ENCODE data around the gene DNAH3.
A peak's percentile ranks its signal among the peaks of the same experiment; 100 is the strongest.

The DNAH3 gene

GRCh38 chr16:20931066-20931600, 219.5 kb downstream of the DNAH3 start:
- no peak for DNase-seq

DNA sequence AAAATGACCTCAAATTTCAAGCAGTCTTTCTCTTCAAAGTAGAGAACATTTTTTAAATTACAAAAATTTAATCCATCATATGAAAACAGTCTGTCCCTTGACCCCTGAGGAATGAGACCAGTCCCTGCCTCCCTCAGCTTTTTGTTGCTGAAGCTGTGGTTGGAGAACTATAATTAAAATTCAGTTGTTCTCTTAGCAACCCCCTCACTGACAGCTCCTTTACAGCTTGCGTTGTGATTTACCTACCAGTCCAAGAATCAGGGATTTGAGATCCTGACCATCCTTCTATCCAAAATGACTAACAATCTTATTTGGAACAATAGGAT, 220.3 kb downstream of the DNAH3 start:
- DNase-seq, result no peak

GRCh38 chr16:20929676-20930364, 220.8 kb downstream of the DNAH3 start:
- DNase-seq, result peak; percentile 35

DNA sequence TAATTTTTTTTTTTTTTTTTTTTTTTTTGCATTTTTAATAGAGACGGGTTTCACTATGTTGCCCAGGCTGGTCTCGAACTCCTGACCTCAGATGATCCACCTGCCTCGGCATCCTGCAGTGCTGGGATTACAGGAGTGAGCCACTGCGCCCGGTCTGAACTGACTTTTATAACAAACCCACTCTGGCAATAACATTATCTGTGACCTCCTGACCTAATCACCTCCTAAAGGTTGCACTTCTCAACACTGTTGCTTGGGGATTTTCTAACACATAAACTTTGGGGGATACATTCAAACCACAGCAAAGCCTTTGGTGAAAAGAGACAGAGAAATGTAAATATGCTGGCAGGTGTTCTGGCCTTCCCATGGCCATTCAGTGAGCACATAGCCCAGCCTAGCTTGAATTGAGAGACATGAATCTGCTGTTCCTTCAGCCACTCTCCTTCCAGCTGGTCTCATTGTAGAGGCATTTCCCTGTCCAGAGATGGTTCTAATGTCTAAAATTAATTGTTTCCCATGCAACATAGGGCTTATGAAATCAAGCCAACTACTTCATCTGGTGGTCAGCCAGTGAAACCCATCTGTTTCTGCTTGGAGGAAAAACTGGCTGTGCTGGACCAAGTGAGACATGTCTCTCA, 221.8 kb downstream of the DNAH3 start:
- DNase-seq, result no peak

DNA sequence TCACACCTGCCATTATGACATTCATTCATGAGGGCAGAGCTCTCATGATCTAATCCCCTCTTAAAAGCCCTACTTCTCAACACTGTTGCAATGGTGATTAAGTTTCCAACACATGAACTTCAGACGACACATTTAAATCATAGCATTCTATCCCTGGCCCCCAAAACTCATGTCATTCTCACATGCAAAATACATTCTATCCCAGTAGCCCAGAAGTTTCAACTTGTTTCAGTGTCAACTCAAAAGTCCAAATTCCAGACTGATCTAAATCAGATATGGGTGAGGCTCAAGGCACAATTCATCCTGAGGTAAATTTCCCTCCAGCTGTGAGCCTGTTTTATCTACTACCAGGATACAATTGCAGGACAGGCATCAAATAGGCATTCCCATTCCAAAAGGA, 224.9 kb downstream of the DNAH3 start:
- no peak for DNase-seq

GRCh38 chr16:20923876-20924275, 226.8 kb downstream of the DNAH3 start:
- DNase-seq, result no peak

DNA sequence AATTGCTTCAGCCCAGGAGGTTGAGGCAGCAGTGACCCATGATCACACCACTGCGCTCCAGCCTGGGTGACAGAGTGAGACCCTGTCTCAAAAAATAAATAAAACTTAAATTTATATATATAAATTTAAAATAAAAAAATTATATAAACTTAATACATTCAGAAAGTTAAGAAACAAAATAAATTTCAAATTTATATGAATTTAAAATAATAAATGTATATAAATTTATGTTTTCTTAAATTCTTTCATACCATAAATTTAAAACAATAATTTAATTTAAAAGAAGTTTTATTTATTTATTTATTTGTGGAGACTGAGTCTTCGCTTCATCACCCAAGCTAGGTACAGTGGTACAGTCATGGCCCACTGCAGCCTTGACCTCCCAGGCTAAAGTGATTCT, 229.8 kb downstream of the DNAH3 start:
- DNase-seq, result no peak

DNA sequence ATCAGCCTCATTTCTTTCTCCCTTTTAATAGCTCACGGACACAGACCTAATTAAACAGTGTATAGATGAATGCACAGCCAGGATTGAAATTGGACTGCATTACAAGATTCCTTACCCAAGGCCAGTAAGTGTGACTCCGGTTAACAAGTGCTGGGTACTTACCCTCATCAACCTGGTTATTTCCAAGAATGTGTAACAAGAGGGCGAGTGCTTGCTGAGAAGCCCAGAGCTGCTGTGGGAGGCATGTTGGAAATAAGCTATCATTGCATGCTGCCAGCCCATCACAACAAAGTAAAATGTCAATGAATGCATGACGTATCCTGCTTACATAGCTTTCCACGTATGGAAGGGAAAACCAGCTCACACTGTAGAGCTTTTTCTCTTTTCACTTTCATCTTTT, 230.6 kb downstream of the DNAH3 start:
- DNase-seq, result no peak

DNA sequence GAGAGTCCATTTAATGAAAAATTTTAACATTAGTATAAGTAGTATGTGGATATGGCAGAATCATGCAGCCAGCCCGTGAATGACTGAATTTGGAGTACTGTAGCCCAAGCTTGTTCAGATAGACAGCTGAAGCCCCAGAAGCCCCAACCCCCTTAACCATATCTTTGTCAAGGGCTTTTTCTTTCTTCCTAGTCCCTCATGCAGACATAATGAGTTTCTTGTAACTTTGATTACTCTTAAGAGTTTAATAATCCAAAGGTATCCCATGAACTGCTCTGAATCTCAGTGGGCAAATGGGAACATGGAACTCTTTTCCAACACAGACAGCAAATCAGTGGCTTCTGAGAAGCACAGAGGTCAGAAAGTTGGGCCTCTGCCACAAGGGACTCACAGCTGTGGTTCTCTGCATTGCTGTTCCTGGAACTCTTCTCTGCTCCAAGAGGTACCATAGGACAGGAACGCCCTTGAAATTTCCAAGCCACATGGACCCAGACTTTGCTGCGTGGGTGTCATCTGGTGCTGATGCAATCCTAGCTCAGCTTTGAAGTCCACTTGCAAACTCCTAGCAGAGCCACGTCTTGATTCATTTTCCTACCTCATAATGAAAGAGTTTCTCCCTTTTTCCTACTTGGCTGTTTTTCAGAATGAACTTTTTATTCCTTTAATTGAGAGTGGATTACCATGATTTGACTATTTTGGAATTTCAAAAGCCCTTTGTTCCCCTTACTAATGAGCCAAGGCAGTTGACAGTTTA, 232.0 kb downstream of the DNAH3 start:
- DNase-seq, result peak; percentile 91

DNA sequence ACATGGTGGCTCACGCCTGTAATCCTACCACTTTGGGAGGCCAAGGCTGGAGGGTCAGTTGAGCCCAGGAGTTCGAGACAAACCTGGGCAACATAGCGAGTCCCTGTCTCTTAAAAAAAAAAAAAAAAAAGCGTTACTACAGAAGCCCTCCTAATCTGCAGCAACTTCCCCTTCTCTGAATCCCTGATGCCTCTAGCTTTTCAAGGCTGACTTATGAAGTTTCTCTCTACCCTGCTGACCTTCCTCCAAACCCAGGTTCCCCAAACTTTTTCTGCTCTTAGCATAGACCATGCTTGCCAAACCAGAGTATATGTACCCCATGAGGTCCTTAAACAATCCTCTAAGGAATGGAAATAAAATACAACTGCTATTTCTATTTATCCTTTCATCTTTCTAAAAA, 233.7 kb downstream of the DNAH3 start:
- peak; percentile 73 for DNase-seq

DNA sequence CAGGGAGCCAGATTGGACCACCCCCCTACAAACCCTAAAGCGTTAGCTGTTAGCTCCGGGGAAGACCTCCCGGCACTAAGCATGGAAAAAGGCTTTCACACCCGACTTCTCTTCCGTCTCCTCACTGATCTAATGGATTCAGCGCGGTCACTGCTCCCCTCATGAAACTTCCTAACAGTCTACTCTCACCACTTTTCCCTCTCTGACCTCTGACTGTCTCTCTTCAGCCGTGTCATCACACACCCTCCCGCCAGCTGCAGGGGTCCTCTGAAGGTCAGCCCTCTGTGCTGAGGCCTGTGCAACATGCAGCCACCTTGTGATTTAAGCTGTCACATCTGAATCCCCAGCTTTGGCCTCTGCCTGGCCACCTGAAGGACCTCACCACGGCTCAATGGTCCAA, 234.4 kb downstream of the DNAH3 start:
- DNase-seq, result no peak

GRCh38 chr16:20911361-20911760, 239.3 kb downstream of the DNAH3 start:
- DNase-seq, result peak; percentile 63

- peak; percentile 80 for DNase-seq
Observed at GRCh38 chr16:20910781-20911321, 239.8 kb downstream of the DNAH3 start.

- no peak for DNase-seq
Observed at GRCh38 chr16:20906341-20907255, 244.0 kb downstream of the DNAH3 start.

GRCh38 chr16:20905576-20905975, 245.1 kb downstream of the DNAH3 start:
- DNase-seq, result no peak

DNA sequence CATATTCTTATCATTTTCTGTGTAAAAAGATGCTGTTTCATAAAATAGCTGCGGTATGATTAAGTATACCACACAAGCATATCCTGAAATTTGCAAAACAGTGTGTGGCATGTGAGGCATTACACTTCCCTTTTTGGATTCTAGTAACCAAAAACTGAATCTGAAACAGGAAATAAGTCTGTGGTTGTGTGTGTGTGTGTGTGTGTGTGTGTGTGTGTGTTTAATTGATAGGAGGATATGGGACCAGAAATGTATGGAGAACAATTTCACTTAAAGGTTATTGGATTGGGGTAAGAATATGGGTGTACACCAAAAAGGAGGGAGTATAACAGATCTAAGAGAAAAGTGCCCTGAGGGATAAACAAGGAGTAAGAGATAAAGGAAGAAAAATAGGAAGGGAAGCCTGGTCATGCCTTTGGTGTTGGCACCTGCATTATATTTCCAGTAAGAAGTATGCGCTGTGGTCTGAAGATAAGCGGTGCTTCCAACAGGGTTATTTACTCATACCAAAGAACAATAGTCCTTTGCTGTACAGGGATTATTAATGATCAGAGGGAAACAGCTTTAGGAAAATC, 246.1 kb downstream of the DNAH3 start:
- peak; percentile 95 for DNase-seq

DNA sequence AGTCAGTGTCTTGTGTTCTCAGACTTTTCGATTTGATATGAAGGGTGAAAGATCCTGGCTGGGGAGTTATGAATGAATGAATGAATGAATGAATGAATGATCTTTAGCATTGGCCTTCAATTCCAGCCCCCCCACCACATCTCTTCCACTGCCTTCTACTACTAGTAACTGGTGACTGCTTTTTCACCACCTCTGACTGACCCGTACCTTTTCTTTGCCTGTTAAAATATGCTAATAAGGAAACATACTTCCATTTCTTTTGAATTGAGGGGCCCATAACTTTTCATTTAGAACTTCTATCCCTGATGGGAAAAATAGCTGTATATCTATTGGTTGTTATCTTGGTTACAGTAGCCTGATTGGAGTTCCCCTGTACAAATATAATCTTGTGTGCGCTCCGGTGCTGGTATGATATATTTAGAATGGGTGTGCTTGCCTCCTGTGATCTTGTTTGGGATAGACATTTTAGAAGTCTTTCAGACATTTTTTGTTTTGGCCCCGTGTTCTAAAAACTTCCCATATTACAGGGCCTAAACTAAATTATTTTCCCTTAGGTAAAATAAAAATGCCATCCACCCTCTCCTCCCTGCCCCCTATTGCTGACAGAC, 246.6 kb downstream of the DNAH3 start:
- no peak for DNase-seq

GRCh38 chr16:20903116-20903898, 247.3 kb downstream of the DNAH3 start:
- DNase-seq, result peak; percentile 82

DNA sequence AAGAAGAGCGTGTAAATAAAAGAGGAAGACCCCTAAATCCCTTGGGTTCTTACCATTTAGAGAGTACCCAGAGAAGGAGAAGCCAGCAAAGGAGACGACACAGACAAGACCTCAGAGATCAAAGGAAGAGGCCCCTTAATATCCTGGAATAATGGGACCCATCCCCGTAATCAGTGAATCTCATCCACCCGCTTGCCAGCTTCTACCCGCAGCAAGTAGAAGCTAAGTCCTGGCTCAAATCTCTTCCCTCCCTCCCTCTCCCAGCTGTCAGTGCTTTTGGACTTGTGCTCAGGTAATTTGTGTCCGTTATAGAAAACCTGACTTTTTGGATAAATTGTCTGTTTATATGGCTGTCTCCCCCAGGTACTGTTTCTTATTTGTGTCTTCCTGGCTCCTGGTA, 248.2 kb downstream of the DNAH3 start:
- DNase-seq, result no peak

- peak; percentile 54 for DNase-seq
Observed at GRCh38 chr16:20901436-20902112, 249.1 kb downstream of the DNAH3 start.
